Activated CD4-positive, alpha-beta T cell treated with anti-CD3 and anti-CD28 coated beads, Interleukin-2, Interleukin-4, amounts not matched to agents 100 ng/mL and 50 ng/mL, durations not matched to agents 16 hours and 8 hours (primary cell): Measurements from ENCODE around the gene SLC44A3.
"Not testable (repeated sequence)": the region's sequence is repeated elsewhere in the genome, so short reads cannot be mapped to it uniquely, and the experiment has no call there.

ENCODE experiments used
- DNase-seq: peaks from one replicate; pipeline ENCODE4 v3.0.0-alpha.2; 2020; ENCODE audit warnings: low spot score

Gene SLC44A3

DNA sequence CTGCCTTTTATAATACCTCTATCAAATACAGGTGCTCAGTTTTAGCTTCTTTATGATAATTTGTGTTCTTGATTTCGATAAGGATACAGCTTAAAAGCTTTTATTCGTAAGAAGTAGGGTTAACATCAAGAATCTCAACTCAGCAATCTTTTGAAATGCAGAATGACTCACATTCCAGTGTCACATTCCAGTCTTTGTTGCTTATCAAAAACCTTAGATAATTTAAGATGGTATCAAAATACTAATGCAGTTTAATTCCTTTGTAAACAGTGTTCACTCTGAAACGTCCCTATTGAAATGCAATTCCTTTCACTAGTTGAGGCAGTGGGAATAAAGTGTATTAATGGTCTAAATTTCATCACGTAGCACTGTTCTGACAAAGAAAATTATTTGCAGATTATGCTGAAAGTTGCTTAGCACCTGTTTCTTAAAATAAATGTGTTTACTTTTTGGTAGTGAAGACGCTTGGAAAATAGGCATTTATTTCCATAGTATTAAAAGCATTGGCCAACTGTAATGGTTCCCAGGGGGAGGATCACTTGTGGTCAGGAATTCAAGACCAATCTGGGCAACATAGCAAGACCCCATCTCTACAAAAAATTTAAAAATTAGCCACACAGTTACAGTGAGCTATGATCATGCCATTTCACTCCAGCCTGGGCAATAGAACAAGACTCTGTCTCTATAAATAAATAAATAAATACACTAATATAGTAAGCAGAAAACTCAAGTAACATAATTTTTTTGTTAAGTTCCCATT, 116.9 kb downstream of the SLC44A3 start:
- DNase-seq: no peak

DNA sequence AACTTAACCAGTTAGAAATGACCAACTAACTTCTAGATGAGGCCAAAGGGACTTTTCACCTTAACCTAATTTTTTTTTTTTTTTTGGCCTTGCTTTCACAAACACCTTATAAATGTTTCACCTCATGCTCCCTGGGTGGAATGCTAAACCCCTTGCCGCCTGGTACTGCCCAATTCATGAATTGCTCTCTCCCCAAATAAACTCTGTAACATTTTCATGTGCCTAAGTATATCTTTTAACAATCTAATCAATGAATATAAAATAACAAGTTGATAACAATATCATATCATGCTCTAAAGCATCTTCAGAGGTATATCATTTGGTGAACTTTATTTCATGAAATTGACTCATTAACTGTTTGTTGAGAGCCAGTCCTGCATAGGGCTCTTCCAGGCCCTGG, 117.7 kb downstream of the SLC44A3 start:
- DNase-seq: no peak

DNA sequence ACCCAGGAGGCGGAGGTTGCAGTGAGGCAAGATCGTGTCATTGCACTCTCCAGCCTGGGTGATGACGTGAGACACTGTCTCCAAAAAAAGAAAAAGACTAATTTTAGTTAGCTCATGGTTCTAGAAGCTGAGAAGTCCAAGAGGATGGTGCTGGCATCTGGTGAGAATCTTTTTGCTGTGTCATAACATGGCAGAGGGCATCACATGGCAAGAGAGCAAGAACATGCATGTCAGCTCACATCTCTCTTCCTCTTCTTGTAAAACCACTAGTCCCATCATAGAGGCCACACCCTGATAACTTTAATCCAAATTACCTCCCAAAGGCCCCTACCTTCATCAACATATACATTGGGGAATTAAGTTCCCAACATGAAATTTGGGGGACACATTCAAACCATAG, 120.6 kb downstream of the SLC44A3 start:
- no peak for DNase-seq

DNA sequence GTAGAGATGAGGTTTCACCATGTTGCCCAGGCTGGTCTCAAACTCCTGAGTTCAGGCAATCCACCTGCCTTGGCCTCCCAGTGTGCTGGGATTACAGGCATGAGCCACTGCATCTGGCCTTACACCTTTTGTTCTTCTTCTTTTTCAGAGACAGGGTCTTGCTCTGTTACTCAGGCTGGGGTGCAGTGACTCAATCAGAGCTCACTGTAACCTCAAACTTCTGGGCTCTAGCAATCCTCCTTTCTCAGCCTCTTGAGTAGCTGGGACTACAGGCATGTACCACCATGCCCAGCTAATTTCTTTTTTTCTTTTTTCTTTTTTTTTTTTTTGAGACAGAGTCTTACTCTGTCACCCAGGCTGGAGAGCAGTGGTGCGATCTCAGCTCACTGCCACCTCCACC, 121.3 kb downstream of the SLC44A3 start:
- not testable (repeated sequence) for DNase-seq

DNA sequence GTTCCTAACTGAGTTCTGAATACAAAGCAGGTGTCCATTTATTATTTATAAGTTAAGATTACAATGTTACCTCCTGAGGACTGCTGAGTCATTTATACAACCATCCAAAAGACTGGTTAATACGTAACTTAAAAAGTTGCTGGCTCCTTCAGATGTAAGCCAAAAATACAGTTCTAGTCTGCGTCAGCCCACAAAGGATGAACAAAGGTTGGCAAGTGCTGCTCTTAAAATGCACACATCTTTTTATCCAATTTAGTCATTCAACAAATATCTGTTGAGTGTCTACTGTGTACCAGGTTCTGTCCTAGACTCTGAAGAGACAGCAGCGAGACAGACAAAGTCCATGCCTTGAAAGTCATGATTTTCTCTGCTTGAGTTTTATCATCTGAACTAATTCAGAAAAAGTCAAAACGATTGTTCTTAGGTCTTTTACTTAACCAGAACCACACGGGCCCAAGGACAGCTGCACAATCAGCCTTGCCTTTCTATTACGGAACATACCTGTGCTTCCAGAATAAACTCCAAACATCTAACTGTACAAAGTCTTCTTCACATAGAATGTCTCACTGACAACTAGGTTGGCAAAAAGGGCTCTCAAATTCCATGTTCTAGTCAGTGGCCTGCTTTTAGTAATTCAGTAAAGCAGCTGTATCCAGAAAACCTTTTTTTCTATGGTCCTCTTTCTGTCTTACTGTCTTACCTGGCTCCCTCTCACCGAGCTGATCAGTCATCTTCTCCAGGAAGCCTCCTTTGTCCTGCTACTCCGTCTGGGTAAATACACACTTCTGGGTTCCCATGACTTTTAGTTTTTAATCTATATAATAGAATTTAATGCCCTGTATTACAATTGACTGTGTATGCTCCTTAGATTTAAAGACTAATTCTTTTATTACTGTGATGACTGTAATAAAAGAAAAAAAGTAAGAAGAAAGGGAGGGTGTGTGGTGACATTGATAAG, 122.3 kb downstream of the SLC44A3 start:
- DNase-seq: no peak
